T-helper 17 cell (primary cell): ENCODE data around the gene ROBO3. TPM values are rescaled to one million over a fixed set of nuclear protein-coding genes. Genes with fewer than 3 reads are reported as not detected.

Source experiments
- ATAC-seq: fragments of 150-1000 bp; cut with Tn5 transposase; 2 replicates; pipeline ENCODE4 v1.10.0; 2021; ENCODE audit warnings: mild to moderate bottlenecking, moderate library complexity
- DNase-seq, 3 donors: peaks; one replicate each; pipeline versions ENCODE4 v3.0.0 to v3.0.0-alpha.2; 2020 to 2021
- H3K9me3 ChIP-seq: one replicate; pipeline ENCODE4 v1.7.0; 2013; ENCODE audit warnings: low read length, mild to moderate bottlenecking; ENCODE audit not compliant: control insufficient read depth, poor library complexity, severe bottlenecking
- H3K27ac Mint-ChIP-seq: one replicate; pipeline ENCODE4 v1.8.0; 2022; ENCODE audit warnings: mild to moderate bottlenecking, moderate library complexity, mixed read lengths
- H3K27me3 Mint-ChIP-seq: one replicate; pipeline ENCODE4 v1.8.0; 2022; ENCODE audit warnings: mixed read lengths
- H3K36me3 Mint-ChIP-seq: one replicate; pipeline ENCODE4 v1.8.0; 2022; ENCODE audit warnings: low read depth, mixed read lengths
- H3K4me1 Mint-ChIP-seq: one replicate; pipeline ENCODE4 v1.8.0; 2022; ENCODE audit warnings: mild to moderate bottlenecking, mixed read lengths
- H3K4me3 Mint-ChIP-seq: one replicate; pipeline ENCODE4 v1.8.0; 2022; ENCODE audit warnings: mild to moderate bottlenecking, moderate library complexity, mixed read lengths
- total RNA-seq, 4 donors: library from RNA in 2 of 4; stranded (reverse) in 2 of 4; gene quantifications; one replicate each; pipeline ENCODE4 v1.2.3 and lab custom pipeline; 2022 to 2026

Gene ROBO3
- total RNA-seq, 2 donors from 2014 or later, result 17.5 to 18.0 TPM

DNA sequence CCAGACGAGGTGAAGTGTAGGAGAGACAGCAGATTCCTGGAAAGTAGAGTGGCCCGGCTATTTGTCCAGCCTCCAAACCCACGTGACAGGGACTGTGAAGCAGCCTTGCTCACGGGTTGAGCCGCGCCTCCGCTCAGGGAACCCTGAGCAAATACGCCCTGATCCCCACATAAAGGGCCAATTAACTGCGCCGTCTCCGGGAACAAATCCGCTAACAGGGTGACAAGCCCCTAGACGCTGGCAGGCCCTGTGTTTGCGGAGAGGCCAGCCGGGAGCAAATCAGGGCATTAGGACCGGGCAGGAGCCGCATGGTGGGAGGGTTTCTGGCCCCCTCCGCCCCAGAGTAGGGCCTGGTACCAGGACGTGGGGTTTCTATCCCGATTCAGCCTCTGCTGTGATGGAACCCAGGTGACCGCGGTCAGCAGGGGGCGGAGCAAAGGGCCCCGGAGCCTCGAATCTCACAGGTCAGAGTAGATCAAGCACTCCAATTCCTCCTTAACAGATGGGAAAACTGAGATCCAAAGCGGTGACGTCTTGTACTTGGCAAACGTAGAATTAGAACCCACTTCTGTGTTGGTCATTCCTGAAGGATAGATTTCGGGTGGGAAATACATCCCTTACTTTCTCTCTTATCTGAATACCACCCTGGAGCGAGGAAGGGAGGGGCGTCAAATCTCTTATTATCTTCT, 2.0 kb upstream of the ROBO3 start:
- H3K9me3 ChIP-seq, result no peaks in the 10 kb centered on the region
- Mint-ChIP-seq H3K36me3 (peaks cover 8% of the 10 kb centered on the region), H3K27ac (no peak overlapping the region), H3K4me3 (peak overlapping the region; percentile 53), H3K27me3 (peaks cover 75% of the 10 kb centered on the region), H3K4me1 (peaks cover 26% of the 10 kb centered on the region)
- no peak for DNase-seq
- no peak for ATAC-seq

DNA sequence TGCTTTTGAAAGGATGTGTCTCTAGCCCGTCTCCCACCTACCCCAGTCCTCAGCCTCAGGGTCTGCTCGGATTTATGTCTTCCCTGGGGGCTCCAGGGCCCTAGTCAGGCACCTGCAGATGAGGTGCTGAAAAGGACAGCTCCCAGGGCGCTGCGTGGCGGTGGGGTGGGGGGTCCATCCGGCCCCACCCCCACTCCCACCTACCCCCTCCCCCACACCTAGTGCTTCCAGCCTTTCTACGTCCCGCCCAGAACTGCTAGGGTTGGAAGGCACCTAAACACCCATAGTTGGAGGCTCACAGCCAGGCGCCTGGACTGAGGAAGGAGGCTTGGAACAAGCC, 1.4 kb upstream of the ROBO3 start:
- H3K4me3 Mint-ChIP-seq, result no peak overlapping the region
- no peak for ATAC-seq

DNA sequence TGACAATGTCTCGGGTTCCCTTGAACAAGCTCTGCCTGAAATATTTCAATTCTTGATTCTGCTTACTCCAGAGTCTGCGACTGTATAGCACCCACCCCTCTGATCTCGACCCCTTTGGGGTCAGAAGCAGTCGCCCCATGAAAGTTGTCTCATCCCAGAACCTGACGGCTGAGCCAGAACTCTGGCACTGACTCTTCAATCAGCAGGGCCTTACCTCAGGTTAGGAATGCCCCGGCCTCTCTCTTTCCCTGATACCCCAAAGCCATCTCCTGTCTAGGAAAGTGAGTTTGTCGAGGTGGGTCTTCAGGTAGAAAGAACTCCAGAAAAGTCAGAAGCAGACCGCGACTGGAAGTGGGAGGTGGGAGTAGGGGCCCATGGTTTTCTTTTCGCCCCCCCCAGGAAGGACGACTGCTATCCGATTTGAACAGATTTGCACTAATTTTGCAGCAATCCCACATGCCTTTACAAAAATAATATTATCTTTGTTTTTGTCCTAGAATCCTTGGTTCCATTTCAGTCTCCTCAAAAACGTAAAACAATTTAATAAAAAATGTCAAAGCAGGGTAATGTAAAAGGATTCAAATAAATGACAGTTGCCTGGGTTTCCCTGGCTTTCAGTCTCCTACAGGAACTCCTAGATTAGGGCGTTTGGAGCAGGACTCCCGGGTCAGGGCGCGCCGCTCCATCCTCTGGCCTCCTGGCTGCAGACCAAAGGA, 898 bp upstream of the ROBO3 start:
- Mint-ChIP-seq H3K27ac (no peak overlapping the region), H3K4me1 (peaks cover 33% of the 10 kb centered on the region), H3K4me3 (no peak overlapping the region), H3K36me3 (peaks cover 8% of the 10 kb centered on the region), H3K27me3 (peaks cover 86% of the 10 kb centered on the region)
- DNase-seq (no peak), ATAC-seq (no peak)
- no peaks in the 10 kb centered on the region for H3K9me3 ChIP-seq

More for the DNA sequence above, 1.4 kb upstream of the ROBO3 start:
- DNase-seq, result no peak
- Mint-ChIP-seq H3K36me3 (peaks cover 8% of the 10 kb centered on the region), H3K27ac (no peak overlapping the region), H3K27me3 (peaks cover 80% of the 10 kb centered on the region), H3K4me1 (peaks cover 31% of the 10 kb centered on the region)
- no peaks in the 10 kb centered on the region for H3K9me3 ChIP-seq

DNA sequence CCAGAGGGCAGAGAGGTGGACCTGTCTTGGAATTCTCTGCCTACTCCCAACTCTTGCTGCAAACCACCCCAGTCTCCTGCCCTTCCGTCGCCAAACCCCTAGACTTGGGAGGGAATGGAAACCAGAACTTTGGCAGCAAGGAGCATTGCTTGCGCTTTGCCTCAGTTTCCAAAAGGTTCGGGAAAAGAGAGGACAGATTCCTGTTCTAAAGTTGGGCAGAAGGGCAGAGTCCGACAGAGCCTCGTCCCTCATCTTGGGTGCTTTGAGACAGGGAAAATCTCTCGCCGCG, 396 bp upstream of the ROBO3 start:
- ATAC-seq (no peak), DNase-seq (no peak)
- Mint-ChIP-seq H3K4me1 (peaks cover 34% of the 10 kb centered on the region), H3K27me3 (peaks cover 91% of the 10 kb centered on the region), H3K36me3 (peaks cover 10% of the 10 kb centered on the region), H3K4me3 (no peak overlapping the region), H3K27ac (no peak overlapping the region)
- H3K9me3 ChIP-seq, result no peaks in the 10 kb centered on the region

DNA sequence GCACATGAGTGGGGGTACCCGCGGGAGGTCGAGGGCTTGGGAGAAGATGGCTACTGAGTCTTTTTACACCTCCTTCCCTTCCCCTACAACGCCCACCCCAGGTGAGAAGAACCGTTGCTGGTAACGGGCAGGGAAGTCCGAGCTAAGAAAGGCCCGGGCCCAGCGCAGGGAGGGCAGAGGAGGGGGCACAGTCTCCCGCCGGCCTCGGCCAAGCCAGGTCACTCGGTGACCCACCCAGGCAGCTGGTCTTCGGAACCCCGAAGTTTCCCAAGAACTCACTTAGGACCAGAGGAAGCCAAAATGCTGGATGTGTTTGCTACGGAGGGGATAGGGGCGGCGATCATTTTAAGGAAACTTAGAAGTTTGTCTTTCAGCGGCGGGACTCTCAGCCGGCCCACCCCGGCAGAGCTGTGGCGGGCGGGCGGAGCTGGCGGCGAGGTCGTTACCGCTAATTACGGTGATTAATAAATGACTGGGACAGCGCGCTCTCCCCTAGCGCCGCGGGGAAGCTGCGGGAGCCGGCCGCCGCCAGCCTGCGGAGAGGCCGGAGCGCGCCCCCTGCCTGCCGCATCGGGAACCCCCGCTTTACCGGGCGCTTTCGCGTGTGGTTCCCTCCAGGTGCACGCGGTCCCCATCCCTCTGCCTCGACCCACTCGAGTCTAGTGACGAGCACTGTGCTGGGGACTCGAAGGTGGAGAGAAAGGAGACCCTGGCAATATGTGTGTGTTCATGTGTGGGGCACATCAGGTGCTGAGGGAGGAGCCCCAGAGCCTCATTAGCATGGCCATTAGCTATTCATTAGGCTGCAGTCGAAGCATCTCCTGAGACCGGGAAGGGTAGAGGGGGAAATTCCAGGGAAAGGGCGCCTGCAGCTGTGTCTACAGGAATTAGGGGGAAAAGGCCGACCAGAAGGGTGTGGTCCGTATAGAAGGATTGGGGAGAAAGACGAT, 945 bp downstream of the ROBO3 start:
- Mint-ChIP-seq H3K36me3 (peaks cover 10% of the 10 kb centered on the region), H3K27ac (no peak overlapping the region), H3K4me1 (peaks cover 35% of the 10 kb centered on the region), H3K27me3 (peaks cover 92% of the 10 kb centered on the region), H3K4me3 (peak overlapping the region; percentile 41)
- DNase-seq, result peak; percentile 26 to 48 (median 44)
- peak; percentile 62 for ATAC-seq
- H3K9me3 ChIP-seq, result no peaks in the 10 kb centered on the region

DNA sequence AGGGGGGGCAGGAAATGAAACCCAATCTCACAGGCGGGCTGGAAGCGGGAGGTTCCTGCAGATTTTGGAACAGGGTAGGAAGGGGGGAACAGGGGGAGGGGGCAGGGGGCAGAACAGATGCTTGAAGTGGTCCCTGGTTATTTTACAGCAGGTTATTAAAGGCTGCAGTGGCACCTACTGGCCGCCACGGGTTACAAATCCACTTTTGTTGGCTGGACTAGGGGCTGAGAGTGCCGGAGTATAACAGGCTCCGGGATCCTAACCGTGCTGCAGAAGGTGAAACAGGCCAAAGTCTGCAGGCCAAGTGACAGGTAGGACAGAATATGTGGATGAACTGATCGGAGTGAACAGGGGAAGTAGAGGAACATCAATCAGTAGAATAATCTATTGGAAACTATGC, 2.5 kb downstream of the ROBO3 start:
- Mint-ChIP-seq H3K4me1 (peaks cover 37% of the 10 kb centered on the region), H3K27me3 (peaks cover 89% of the 10 kb centered on the region), H3K27ac (no peak overlapping the region), H3K4me3 (peak overlapping the region; percentile 71), H3K36me3 (peaks cover 10% of the 10 kb centered on the region)
- ATAC-seq, result peak; percentile 24
- DNase-seq, result no peak
- H3K9me3 ChIP-seq, result no peaks in the 10 kb centered on the region

DNA sequence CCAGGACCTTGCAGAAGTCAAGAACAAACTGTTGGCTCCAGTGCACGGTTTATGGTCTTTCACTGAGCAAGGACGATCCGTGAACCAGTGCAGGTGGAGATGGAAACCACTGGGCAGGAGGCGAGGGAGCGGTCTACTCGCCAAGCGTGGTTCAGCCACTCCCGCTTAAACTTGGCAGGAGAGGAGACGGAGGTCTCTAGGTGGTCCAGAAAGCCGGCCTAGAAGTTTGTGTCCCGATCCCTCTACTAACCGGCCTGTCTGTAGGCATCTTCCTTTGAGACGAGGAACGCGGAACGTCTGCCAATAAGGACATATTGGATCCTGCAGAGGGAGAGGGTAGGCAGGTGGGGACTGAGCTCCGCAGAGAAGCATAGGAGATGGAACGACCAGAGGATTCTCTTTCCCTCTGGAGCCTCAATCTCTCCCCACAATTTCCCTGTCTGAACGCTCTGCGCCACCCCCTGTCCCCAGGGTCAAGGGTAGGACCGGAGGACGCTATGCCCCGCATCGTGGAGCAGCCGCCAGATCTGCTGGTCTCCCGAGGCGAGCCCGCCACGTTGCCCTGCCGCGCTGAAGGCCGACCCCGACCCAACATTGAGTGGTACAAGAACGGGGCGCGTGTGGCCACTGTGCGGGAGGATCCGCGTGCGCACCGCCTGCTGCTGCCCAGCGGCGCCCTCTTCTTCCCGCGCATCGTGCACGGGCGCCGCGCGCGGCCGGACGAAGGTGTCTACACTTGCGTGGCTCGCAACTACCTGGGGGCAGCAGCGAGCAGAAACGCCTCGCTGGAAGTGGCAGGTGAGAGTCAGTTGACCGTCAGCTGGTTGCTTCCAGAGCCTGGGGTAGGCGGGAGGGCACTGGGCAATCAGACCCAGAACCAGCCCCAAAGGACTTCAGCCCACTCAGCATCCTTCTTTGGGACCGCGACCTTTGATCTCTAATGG, 3.4 kb downstream of the ROBO3 start:
- Mint-ChIP-seq H3K36me3 (peaks cover 7% of the 10 kb centered on the region), H3K4me3 (peak overlapping the region; percentile 71), H3K27ac (no peak overlapping the region), H3K27me3 (peaks cover 89% of the 10 kb centered on the region), H3K4me1 (peaks cover 32% of the 10 kb centered on the region)
- DNase-seq (no peak), ATAC-seq (peak; percentile 18)
- no peaks in the 10 kb centered on the region for H3K9me3 ChIP-seq

DNA sequence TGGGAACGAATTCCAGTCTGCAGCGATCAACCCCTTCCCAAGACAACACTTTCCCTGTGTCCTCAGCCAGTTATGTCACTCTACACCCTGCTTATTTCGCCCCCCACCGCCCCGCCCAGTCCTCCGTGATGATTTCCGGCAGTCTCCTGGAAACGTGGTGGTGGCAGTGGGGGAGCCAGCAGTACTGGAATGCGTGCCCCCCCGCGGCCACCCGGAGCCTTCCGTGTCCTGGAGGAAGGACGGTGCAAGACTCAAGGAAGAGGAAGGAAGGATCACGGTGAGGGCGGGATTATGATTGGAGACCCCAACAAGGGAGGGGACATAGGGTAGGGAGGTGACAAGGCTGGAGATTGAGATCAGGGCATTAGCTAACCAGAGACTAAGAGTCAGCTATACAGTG, 4.1 kb downstream of the ROBO3 start:
- ATAC-seq, result no peak
- no peaks in the 10 kb centered on the region for H3K9me3 ChIP-seq
- Mint-ChIP-seq H3K4me3 (no peak overlapping the region), H3K4me1 (peaks cover 29% of the 10 kb centered on the region), H3K36me3 (peaks cover 7% of the 10 kb centered on the region), H3K27ac (no peak overlapping the region), H3K27me3 (peaks cover 88% of the 10 kb centered on the region)
- DNase-seq, result no peak

DNA sequence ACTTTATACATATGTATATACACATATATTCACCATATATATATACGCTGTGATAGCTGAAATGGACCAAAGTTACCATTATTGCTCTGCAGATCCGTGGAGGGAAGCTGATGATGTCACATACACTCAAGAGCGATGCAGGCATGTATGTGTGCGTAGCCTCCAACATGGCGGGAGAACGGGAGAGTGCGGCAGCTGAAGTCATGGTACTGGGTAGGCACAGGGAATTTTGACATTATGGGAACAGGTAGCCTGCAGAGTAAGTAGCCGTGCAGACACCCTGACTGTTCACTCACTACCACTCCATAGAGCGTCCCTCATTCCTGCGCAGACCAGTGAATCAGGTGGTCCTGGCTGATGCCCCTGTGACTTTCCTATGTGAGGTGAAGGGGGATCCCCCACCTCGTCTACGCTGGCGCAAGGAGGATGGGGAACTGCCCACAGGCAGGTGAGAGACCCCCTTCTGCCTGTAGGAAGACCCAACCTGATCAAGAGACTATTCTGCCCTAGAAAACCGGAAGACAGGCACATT, 4.7 kb downstream of the ROBO3 start:
- no peak overlapping the region for H3K4me3 Mint-ChIP-seq
- H3K27me3 Mint-ChIP-seq, result peaks cover 88% of the 10 kb centered on the region
- H3K27ac Mint-ChIP-seq, result no peak overlapping the region
- H3K9me3 ChIP-seq, result no peaks in the 10 kb centered on the region
- peaks cover 7% of the 10 kb centered on the region for H3K36me3 Mint-ChIP-seq
- H3K4me1 Mint-ChIP-seq, result peaks cover 31% of the 10 kb centered on the region
- DNase-seq, result no peak
- ATAC-seq, result no peak

DNA sequence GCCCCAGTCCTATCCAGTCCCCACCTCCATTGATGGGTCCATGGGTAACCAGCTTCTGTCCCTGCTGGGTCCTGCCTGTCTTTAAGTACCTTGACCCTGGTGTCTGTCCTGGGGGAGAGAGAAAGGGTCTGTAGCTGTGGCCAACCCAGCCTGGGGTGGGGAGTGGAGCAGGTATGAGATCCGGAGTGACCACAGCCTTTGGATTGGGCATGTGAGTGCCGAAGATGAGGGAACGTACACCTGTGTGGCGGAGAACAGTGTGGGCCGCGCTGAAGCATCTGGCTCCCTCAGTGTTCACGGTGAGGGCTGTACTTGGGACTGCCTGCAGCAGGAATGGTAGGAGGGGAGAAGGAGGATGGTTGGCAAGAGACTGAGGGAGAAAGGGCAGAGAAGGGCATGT, 5.2 kb downstream of the ROBO3 start:
- ATAC-seq (no peak), DNase-seq (no peak)
- Mint-ChIP-seq H3K36me3 (peaks cover 7% of the 10 kb centered on the region), H3K4me1 (peaks cover 32% of the 10 kb centered on the region), H3K27me3 (peaks cover 92% of the 10 kb centered on the region), H3K27ac (no peak overlapping the region), H3K4me3 (no peak overlapping the region)
- no peaks in the 10 kb centered on the region for H3K9me3 ChIP-seq

DNA sequence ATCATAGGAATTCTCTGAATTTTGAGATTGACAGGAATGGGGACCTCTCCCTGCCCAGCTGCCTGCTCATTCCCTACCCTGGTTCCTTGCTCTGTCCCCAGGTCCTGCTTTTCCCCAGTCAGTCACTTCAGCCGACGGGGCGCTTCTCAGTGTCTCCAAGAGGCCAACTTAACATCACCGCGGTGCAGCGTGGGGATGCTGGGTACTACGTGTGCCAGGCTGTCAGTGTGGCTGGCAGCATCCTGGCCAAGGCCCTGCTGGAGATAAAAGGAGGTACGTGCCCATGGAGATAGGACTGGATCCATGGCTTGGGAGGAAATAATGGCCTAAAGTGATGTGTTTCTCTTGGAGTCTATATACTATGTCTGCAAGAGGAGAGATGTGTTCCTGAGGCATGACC, 7.0 kb downstream of the ROBO3 start:
- no peak for ATAC-seq
- Mint-ChIP-seq H3K27me3 (peaks cover 77% of the 10 kb centered on the region), H3K27ac (no peak overlapping the region), H3K36me3 (peaks cover 5% of the 10 kb centered on the region), H3K4me3 (no peak overlapping the region), H3K4me1 (peaks cover 20% of the 10 kb centered on the region)
- no peak for DNase-seq
- no peaks in the 10 kb centered on the region for H3K9me3 ChIP-seq

DNA sequence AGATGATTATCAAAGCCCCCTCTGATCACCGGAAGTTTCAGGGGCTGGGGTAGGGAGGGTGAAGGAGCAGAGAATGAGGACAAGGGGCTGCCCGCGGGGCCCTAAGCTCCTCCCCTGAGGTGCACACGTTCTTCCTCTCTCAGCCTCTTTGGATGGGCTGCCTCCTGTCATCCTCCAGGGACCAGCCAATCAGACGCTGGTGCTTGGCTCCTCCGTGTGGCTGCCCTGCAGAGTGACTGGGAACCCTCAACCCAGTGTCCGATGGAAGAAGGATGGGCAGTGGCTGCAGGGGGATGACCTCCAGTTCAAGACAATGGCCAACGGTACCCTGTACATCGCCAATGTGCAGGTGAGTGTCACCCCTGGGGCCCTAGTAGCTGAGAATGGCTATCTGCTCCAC, 7.5 kb downstream of the ROBO3 start:
- Mint-ChIP-seq H3K27me3 (peaks cover 73% of the 10 kb centered on the region), H3K36me3 (peaks cover 5% of the 10 kb centered on the region), H3K4me3 (no peak overlapping the region), H3K4me1 (peaks cover 18% of the 10 kb centered on the region), H3K27ac (no peak overlapping the region)
- no peaks in the 10 kb centered on the region for H3K9me3 ChIP-seq
- ATAC-seq (no peak), DNase-seq (no peak)
